Small intestine (tissue), 7 donors: ENCODE data around the gene OCIAD2. TPM values are rescaled to one million over a fixed set of nuclear protein-coding genes. Genes with fewer than 3 reads are reported as not detected.
"Not testable (repeated sequence)": the region's sequence is repeated elsewhere in the genome, so short reads cannot be mapped to it uniquely, and the experiment has no call there.

ENCODE experiments used
- DNase-seq, 2 donors: peaks; one replicate each; pipeline versions ENCODE4 v3.0.0 to v3.0.0-alpha.2; 2013
- FAIRE-seq: peaks from 2 replicates; lab custom pipeline; 2012; peaks lifted over from hg19 to GRCh38; lab: Jason Lieb, UNC
- H3K27ac ChIP-seq, 3 donors: one replicate each; pipeline ENCODE4 v1.5.1; 2013; ENCODE audit warnings: low read length in 2 of 3, mild to moderate bottlenecking in 2 of 3, control low read depth in 1 of 3, inconsistent platforms in 1 of 3, low read depth in 1 of 3, moderate library complexity in 1 of 3
- H3K27me3 ChIP-seq, 3 donors: one replicate each; pipeline ENCODE4 v1.6.1; 2013; ENCODE audit warnings: low read length in 3 of 3, inconsistent platforms in 1 of 3; ENCODE audit not compliant: control insufficient read depth in 3 of 3, insufficient read depth in 3 of 3
- H3K36me3 ChIP-seq, 3 donors: one replicate each; pipeline ENCODE4 v1.6.1; 2013; ENCODE audit warnings: low read length in 3 of 3, inconsistent platforms in 1 of 3, low read depth in 1 of 3, mild to moderate bottlenecking in 1 of 3, moderate library complexity in 1 of 3; ENCODE audit not compliant: control insufficient read depth in 3 of 3, insufficient read depth in 2 of 3
- H3K4me1 ChIP-seq, 3 donors: one replicate each; pipeline ENCODE4 v1.6.1; 2013; ENCODE audit warnings: low read length in 2 of 3, inconsistent platforms in 1 of 3, low read depth in 1 of 3, mild to moderate bottlenecking in 1 of 3, moderate library complexity in 1 of 3; ENCODE audit not compliant: control insufficient read depth in 3 of 3, insufficient read depth in 2 of 3
- H3K4me3 ChIP-seq, 3 donors: one replicate each; pipeline ENCODE4 v1.5.1; 2013; ENCODE audit warnings: low read length in 3 of 3, control low read depth in 1 of 3, inconsistent platforms in 1 of 3, low read depth in 1 of 3, mild to moderate bottlenecking in 1 of 3, moderate library complexity in 1 of 3
- H3K9me3 ChIP-seq, 2 donors: one replicate each; pipeline ENCODE4 v1.6.1; 2013; ENCODE audit warnings: low read depth in 1 of 2, low read length in 1 of 2; ENCODE audit not compliant: control insufficient read depth in 2 of 2, insufficient read depth in 1 of 2
- WGBS, 3 donors: extraction: QIAGEN DNeasy Blood & Tissue Kit; methylation state at CpG; one replicate each; pipeline ENCODE4 v1.1.7; 2013; 5-methylcytosine and 5-hydroxymethylcytosine counted together
- polyA plus RNA-seq, 4 donors: library from polyadenylated mRNA; stranded (reverse) in 3 of 4; unstranded in 1 of 4; fragments of 200-250 nt in 3 of 4; fragments of 120-200 nt in 1 of 4; gene quantifications; one replicate each; pipeline versions ENCODE4 v1.2.1 to v1.2.3, GENCODE V29; 2013
- donor health status: healthy with polysubstance abuse.
- donor health status: control.
- donor health status: control.
- donor health status: Bipolar disorder and iron deficiency.
- donor health status: healthy.

Gene OCIAD2
- polyA plus RNA-seq, 4 donors: 90.5 to 223 (median 166) TPM

- Histone ChIP-seq H3K9me3 (no peaks in the 10 kb centered on the region), H3K27ac (no peak overlapping the region), H3K36me3 (peaks cover 5 to 29% (median 19%) of the 10 kb centered on the region in 3 donors), H3K27me3 (no peaks in the 10 kb centered on the region), H3K4me1 (no peaks in the 10 kb centered on the region), H3K4me3 (no peak overlapping the region)
- no peak for DNase-seq
- WGBS, 3 donors: 85 to 96% (median 93%) methylated on average over 3 of the region's 3 CpGs
- no peak for FAIRE-seq
Observed at GRCh38 chr4:48896845-48897244, 9.7 kb downstream of the OCIAD2 start.

- FAIRE-seq (no peak), DNase-seq (no peak)
- Histone ChIP-seq H3K4me3 (no peak overlapping the region), H3K27ac (no peak overlapping the region), H3K27me3 (no peaks in the 10 kb centered on the region), H3K4me1 (no peaks in the 10 kb centered on the region), H3K36me3 (peaks cover 2 to 24% (median 11%) of the 10 kb centered on the region in 3 donors), H3K9me3 (no peaks in the 10 kb centered on the region)
Observed at GRCh38 chr4:48891028-48891619, 15.4 kb downstream of the OCIAD2 start.

- WGBS, 3 donors: 96 to 100% (median 99%) methylated on average over 3 of the region's 3 CpGs
- not testable (repeated sequence) for H3K27ac ChIP-seq, H3K9me3 ChIP-seq, H3K4me3 ChIP-seq, FAIRE-seq, DNase-seq, H3K4me1 ChIP-seq, H3K27me3 ChIP-seq
- peaks cover 2 to 24% (median 6%) of the 10 kb centered on the region in 3 donors for H3K36me3 ChIP-seq
Observed at GRCh38 chr4:48889750-48890149, 16.8 kb downstream of the OCIAD2 start.

GRCh38 chr4:48881646-48882045, 24.9 kb downstream of the OCIAD2 start:
- H3K4me1 ChIP-seq, H3K27me3 ChIP-seq, DNase-seq, H3K36me3 ChIP-seq, H3K9me3 ChIP-seq, FAIRE-seq, H3K27ac ChIP-seq, H3K4me3 ChIP-seq: not testable (repeated sequence)
- WGBS, 3 donors: 82 to 88% (median 83%) methylated on average over 3 of the region's 3 CpGs

GRCh38 chr4:48879561-48880442, 26.8 kb downstream of the OCIAD2 start:
- no peak overlapping the region for H3K4me3 ChIP-seq
- H3K27me3 ChIP-seq: no peaks in the 10 kb centered on the region
- FAIRE-seq (no peak), DNase-seq (no peak)
- no peak overlapping the region for H3K27ac ChIP-seq
- no peaks in the 10 kb centered on the region for H3K9me3 ChIP-seq
- 76 to 82% (median 78%) methylated on average over 9 of the region's 9 CpGs for WGBS, 3 donors
- no peaks in the 10 kb centered on the region for H3K4me1 ChIP-seq
- no peaks in the 10 kb centered on the region for H3K36me3 ChIP-seq

- FAIRE-seq: no peak
- no peaks in the 10 kb centered on the region for H3K27me3 ChIP-seq
- WGBS, 3 donors: 77 to 93% (median 86%) methylated on average over 1 of the region's 1 CpG
- H3K27ac ChIP-seq: no peak overlapping the region
- no peak for DNase-seq
- no peaks in the 10 kb centered on the region for H3K4me1 ChIP-seq
- no peak overlapping the region for H3K4me3 ChIP-seq
- H3K9me3 ChIP-seq: no peaks in the 10 kb centered on the region
- no peaks in the 10 kb centered on the region for H3K36me3 ChIP-seq
Observed at GRCh38 chr4:48877827-48878535, 28.6 kb downstream of the OCIAD2 start.

- H3K27ac ChIP-seq, H3K36me3 ChIP-seq, H3K9me3 ChIP-seq, DNase-seq, H3K27me3 ChIP-seq, H3K4me1 ChIP-seq, H3K4me3 ChIP-seq, FAIRE-seq: not testable (repeated sequence)
- 95 to 98% (median 95%) methylated on average over 4 of the region's 4 CpGs for WGBS, 3 donors
Observed at GRCh38 chr4:48864696-48865095, 41.9 kb downstream of the OCIAD2 start.

- peaks cover 0 to 4% (median 0%) of the 10 kb centered on the region in 3 donors for H3K36me3 ChIP-seq
Observed at GRCh38 chr4:48863728-48864127, 42.8 kb downstream of the OCIAD2 start.

More at GRCh38 chr4:48863728-48864127, 42.8 kb downstream of the OCIAD2 start:
- no peak for DNase-seq
- Histone ChIP-seq H3K27me3 (no peaks in the 10 kb centered on the region), H3K27ac (no peak overlapping the region), H3K9me3 (no peaks in the 10 kb centered on the region), H3K4me1 (no peaks in the 10 kb centered on the region), H3K4me3 (no peak overlapping the region)
- 88 to 94% (median 92%) methylated on average over 4 of the region's 4 CpGs for WGBS, 3 donors
- FAIRE-seq: no peak
